PC-9 (cell line): ENCODE data around the gene ASF1A.

ENCODE experiments used
- CTCF ChIP-seq: fragments of 200-600 bp; sonication (generic); conservative IDR thresholded peaks from 2 replicates; pipeline ENCODE4 v1.6.1; 2017; ENCODE audit warnings: mixed run types, antibody characterized with exemption, mild to moderate bottlenecking, moderate library complexity
- EZH2 ChIP-seq: fragments of 200-600 bp; sonication (generic); IDR thresholded peaks from 2 replicates; pipeline ENCODE4 v1.8.0; 2017; ENCODE audit warnings: antibody characterized with exemption, low read depth

DNA sequence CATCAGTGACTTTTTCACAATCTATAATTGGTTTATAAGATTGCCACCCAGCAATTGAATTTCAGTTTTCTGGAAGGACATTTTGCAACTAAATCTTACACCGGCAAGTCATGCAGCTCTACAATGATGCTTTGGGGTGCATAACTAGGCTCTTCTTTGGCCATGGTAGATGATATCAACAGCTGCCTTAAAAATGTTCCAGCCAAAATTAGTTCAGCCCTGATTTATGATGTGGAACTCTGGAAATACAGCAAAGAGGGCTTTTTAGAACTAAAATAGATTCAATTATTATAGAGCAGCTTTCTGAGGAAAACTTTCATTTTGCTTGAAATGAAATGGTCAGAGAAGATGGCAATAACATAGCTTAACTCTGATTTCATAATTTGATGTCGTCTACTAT, 59.4 kb downstream of the ASF1A start:
- TF ChIP-seq CTCF (no peak), EZH2 (no peak)
